ENCODE data around the gene RABL3. TPM values are rescaled to one million over a fixed set of nuclear protein-coding genes. Genes with fewer than 3 reads are reported as not detected.
"Not testable (repeated sequence)": the region's sequence is repeated elsewhere in the genome, so short reads cannot be mapped to it uniquely, and the experiment has no call there.

Gene RABL3
- total RNA-seq, 1 donor from 2014 or later, result 12.6 TPM

- Mint-ChIP-seq H3K27ac (ENCODE audit: unreplicated experiment) (no peak overlapping the region), H3K27me3 (ENCODE audit: unreplicated experiment) (no peaks in the 10 kb centered on the region), H3K9me3 (ENCODE audit: unreplicated experiment) (no peaks in the 10 kb centered on the region), H3K4me1 (ENCODE audit: low read depth, unreplicated experiment) (peaks cover 17% of the 10 kb centered on the region), H3K4me3 (ENCODE audit: unreplicated experiment) (no peak overlapping the region), H3K36me3 (ENCODE audit: unreplicated experiment) (no peaks in the 10 kb centered on the region)
- TF ChIP-seq CTCF (IDR thresholded peaks at IDR 0.05; ENCODE audit: partially characterized antibody, unreplicated experiment), result no peak
- DNase-seq, result no peak
These were observed 100.5 kb downstream of the RABL3 start for GRCh38 chr3:120641696-120642246.

GRCh38 chr3:120640231-120640630 lies 102.1 kb downstream of the RABL3 start:
- Mint-ChIP-seq H3K27ac (ENCODE audit: unreplicated experiment) (no peak overlapping the region), H3K9me3 (ENCODE audit: unreplicated experiment) (no peaks in the 10 kb centered on the region), H3K27me3 (ENCODE audit: unreplicated experiment) (no peaks in the 10 kb centered on the region), H3K4me1 (ENCODE audit: low read depth, unreplicated experiment) (peaks cover 9% of the 10 kb centered on the region), H3K4me3 (ENCODE audit: unreplicated experiment) (no peak overlapping the region), H3K36me3 (ENCODE audit: unreplicated experiment) (no peaks in the 10 kb centered on the region)
- TF ChIP-seq CTCF (IDR thresholded peaks at IDR 0.05; ENCODE audit: partially characterized antibody, unreplicated experiment), result no peak
- DNase-seq, result no peak

GRCh38 chr3:120638820-120639219 lies 103.5 kb downstream of the RABL3 start:
- not testable (repeated sequence) for H3K27me3 Mint-ChIP-seq (ENCODE audit: unreplicated experiment); H3K36me3 Mint-ChIP-seq (ENCODE audit: unreplicated experiment); H3K9me3 Mint-ChIP-seq (ENCODE audit: unreplicated experiment); H3K27ac Mint-ChIP-seq (ENCODE audit: unreplicated experiment); DNase-seq; H3K4me1 Mint-ChIP-seq (ENCODE audit: low read depth, unreplicated experiment); H3K4me3 Mint-ChIP-seq (ENCODE audit: unreplicated experiment)

- no peak overlapping the region for H3K27ac Mint-ChIP-seq (ENCODE audit: unreplicated experiment)
- no peaks in the 10 kb centered on the region for H3K27me3 Mint-ChIP-seq (ENCODE audit: unreplicated experiment)
- no peak for TF ChIP-seq CTCF (IDR thresholded peaks at IDR 0.05; ENCODE audit: partially characterized antibody, unreplicated experiment)
- H3K36me3 Mint-ChIP-seq (ENCODE audit: unreplicated experiment), result no peaks in the 10 kb centered on the region
- no peak for DNase-seq
- no peaks in the 10 kb centered on the region for H3K9me3 Mint-ChIP-seq (ENCODE audit: unreplicated experiment)
- peaks cover 3% of the 10 kb centered on the region for H3K4me1 Mint-ChIP-seq (ENCODE audit: low read depth, unreplicated experiment)
- H3K4me3 Mint-ChIP-seq (ENCODE audit: unreplicated experiment), result no peak overlapping the region
These were observed 104.3 kb downstream of the RABL3 start for GRCh38 chr3:120637851-120638559.

GRCh38 chr3:120636795-120637401 lies 105.4 kb downstream of the RABL3 start:
- H3K27me3 Mint-ChIP-seq (ENCODE audit: unreplicated experiment), result no peaks in the 10 kb centered on the region
- H3K9me3 Mint-ChIP-seq (ENCODE audit: unreplicated experiment), result no peaks in the 10 kb centered on the region
- H3K4me3 Mint-ChIP-seq (ENCODE audit: unreplicated experiment), result no peak overlapping the region
- H3K36me3 Mint-ChIP-seq (ENCODE audit: unreplicated experiment), result no peaks in the 10 kb centered on the region
- TF ChIP-seq CTCF (IDR thresholded peaks at IDR 0.05; ENCODE audit: partially characterized antibody, unreplicated experiment), result no peak
- peaks cover 3% of the 10 kb centered on the region for H3K4me1 Mint-ChIP-seq (ENCODE audit: low read depth, unreplicated experiment)
- no peak for DNase-seq
- no peak overlapping the region for H3K27ac Mint-ChIP-seq (ENCODE audit: unreplicated experiment)

Other genes with a start within 250 kb of the RABL3 start
- gene NDUFB4, start 146.2 kb downstream of the RABL3 start, total RNA-seq (ENCODE audit: unreplicated experiment), result 119 TPM
- gene HGD, start 60.3 kb downstream of the RABL3 start, total RNA-seq (ENCODE audit: unreplicated experiment), result not detected
- 40.5 TPM for gene GTF2E1, start 228 bp upstream of the RABL3 start, total RNA-seq (ENCODE audit: unreplicated experiment)
- gene STXBP5L, start 165.7 kb upstream of the RABL3 start, total RNA-seq (ENCODE audit: unreplicated experiment), result 54.7 TPM